Muscle of back (tissue), 11 donors: ENCODE measurements around the gene SGCA. TPM values are rescaled to one million over a fixed set of nuclear protein-coding genes. Genes with fewer than 3 reads are reported as not detected.

Experiments used
- DNase-seq, 3 donors: peaks; one replicate each; pipeline versions ENCODE4 v3.0.0 to v3.0.0-alpha.2; 2013
- polyA plus RNA-seq, 10 donors: library from polyadenylated mRNA; unstranded; fragments of 120-200 nt; gene quantifications; one replicate each; pipeline ENCODE4 v1.2.1, GENCODE V29; 2013; ENCODE audit not compliant: insufficient read length in 10 of 10

SGCA gene
- polyA plus RNA-seq, 10 donors, result 170 to 300 (median 255) TPM

GRCh38 chr17:50218771-50219315 lies 53.0 kb downstream of the SGCA start:
- DNase-seq, result peak in 2 of 3 donors; percentile 66 to 92

- peak in 2 of 3 donors; percentile 85 to 86 for DNase-seq
These were observed 53.5 kb downstream of the SGCA start for GRCh38 chr17:50219342-50219741.

- peak in 1 of 3 donors; percentile 72 for DNase-seq
These were observed 54.2 kb downstream of the SGCA start for GRCh38 chr17:50219939-50220465.

- no peak for DNase-seq
These were observed 55.0 kb downstream of the SGCA start for GRCh38 chr17:50220811-50221210.

- peak in 1 of 3 donors; percentile 36 for DNase-seq
These were observed 55.6 kb downstream of the SGCA start for GRCh38 chr17:50221266-50221863.

DNA sequence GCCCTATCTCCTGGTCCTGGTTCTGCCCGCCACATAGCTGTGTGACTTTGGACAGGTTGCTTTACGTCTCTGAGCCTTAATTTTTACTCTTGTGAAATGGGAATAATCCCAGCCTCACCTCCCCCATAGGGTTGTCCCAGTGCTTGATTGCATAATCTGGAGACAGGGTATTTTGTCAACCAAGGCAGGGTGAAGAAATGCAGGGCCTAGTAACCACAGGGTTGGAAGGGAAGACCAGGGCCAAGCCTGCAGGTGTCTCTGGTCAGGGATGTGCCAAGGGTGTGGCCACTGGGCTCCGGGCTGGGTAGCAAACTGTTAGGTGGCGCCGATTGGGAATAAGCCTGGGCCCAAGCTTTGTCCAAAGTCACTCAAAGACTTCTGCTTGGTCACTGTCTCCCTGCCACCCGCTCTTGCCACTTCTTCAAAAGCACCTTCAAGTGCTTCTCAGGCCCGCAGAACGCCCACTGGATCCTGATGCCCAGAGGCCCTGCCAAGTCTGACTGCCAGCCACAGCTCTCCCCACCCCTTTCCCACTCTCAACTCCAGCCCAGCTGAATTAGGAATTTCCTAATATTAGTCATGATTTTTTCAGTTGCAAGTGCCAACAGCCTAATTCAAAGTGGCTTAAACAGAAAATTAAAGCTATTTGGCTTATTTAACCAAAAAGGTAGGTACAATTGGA lies 56.2 kb downstream of the SGCA start:
- peak in 1 of 3 donors; percentile 69 for DNase-seq

DNA sequence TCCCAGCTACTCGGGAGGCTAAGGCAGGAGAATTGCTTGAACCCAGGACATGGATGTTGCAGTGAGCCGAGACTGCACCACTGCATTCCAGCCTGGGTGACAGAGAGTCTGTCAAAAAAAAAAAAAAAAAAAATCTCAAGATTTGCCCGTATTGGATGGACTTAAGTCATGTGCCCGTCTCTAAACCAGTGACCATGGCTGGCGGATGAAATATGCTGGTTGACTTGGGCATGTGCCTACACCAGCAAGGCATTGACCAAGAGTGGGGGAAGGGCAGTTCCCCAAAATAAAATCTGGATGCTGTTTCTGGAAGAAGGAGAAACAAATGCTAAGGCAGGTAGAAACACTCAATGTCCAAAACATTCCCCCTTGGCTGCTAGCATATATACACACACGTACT lies 57.1 kb downstream of the SGCA start:
- DNase-seq, result no peak

Other genes starting within 250 kb of the SGCA start
- gene DLX4, start 196.8 kb upstream of the SGCA start, polyA plus RNA-seq, result under 1 TPM in 9 of 10 donors, not detected in 1; 0.11 to 0.80 (median 0.17) TPM
- 1 to 10 TPM in 2 of 10 donors, under 1 TPM in 4, not detected in 4; 0.05 to 2.8 (median 0.09) TPM for gene DLX3, start 170.8 kb upstream of the SGCA start, polyA plus RNA-seq
- 10 to 100 TPM; 17.1 to 35.8 (median 23.9) TPM for gene ITGA3, start 109.9 kb upstream of the SGCA start, polyA plus RNA-seq
- 10 to 100 TPM; 39.8 to 69.0 (median 50.6) TPM for gene PDK2, start 70.7 kb upstream of the SGCA start, polyA plus RNA-seq
- gene SAMD14, start 35.8 kb upstream of the SGCA start, polyA plus RNA-seq, result 1 to 10 TPM; 2.5 to 7.7 (median 4.8) TPM
- gene PPP1R9B, start 15.3 kb upstream of the SGCA start, polyA plus RNA-seq, result 10 to 100 TPM; 32.0 to 56.5 (median 40.3) TPM
- gene COL1A1, start 35.6 kb downstream of the SGCA start, polyA plus RNA-seq, result 1,000 to 10,000 TPM; 3,506 to 9,520 (median 4,699) TPM
- 1 to 10 TPM in 7 of 10 donors, under 1 TPM in 3; 0.64 to 2.1 (median 1.3) TPM for gene TMEM92, start 108.5 kb downstream of the SGCA start, polyA plus RNA-seq
- 10 to 100 TPM; 17.1 to 21.4 (median 19.4) TPM for gene XYLT2, start 180.1 kb downstream of the SGCA start, polyA plus RNA-seq
- 10 to 100 TPM; 47.2 to 61.7 (median 54.9) TPM for gene MRPL27, start 207.2 kb downstream of the SGCA start, polyA plus RNA-seq
- gene EME1, start 207.2 kb downstream of the SGCA start, polyA plus RNA-seq, result 1 to 10 TPM; 3.9 to 6.7 (median 5.3) TPM
- 10 to 100 TPM; 48.6 to 77.5 (median 53.2) TPM for gene LRRC59, start 231.5 kb downstream of the SGCA start, polyA plus RNA-seq